T-cell (primary cell): ENCODE data around the gene TMEM44. TPM values are rescaled to one million over a fixed set of nuclear protein-coding genes. Genes with fewer than 3 reads are reported as not detected.

ENCODE experiments used
- ATAC-seq, 4 experiments: fragments of 200-7000 bp in 3 of 4; fragments of 150-1000 bp in 1 of 4; cut with Tn5 transposase; replicated peaks in 1 of 4; 1 replicate in 3 of 4; 2 replicates in 1 of 4; pipeline ENCODE4 v1.10.0; 2021; ENCODE audit warnings: moderate library complexity in 3 of 4, mild to moderate bottlenecking in 2 of 4, moderate number of reproducible peaks in 1 of 4
- CTCF ChIA-PET, 2 donors: fragments of 300-600 bp; sonication (Branson Sonifier 250); formaldehyde crosslinking; loops; one replicate each; lab custom pipeline; 2022; ENCODE audit warnings: antibody characterized with exemption in 2 of 2; lab: Charles Lee
- POLR2A ChIA-PET, 2 donors: fragments of 300-600 bp; sonication (Branson Sonifier 250); formaldehyde crosslinking; loops; one replicate each; lab custom pipeline; 2022; ENCODE audit warnings: antibody characterized with exemption in 2 of 2; lab: Charles Lee
- DNase-seq, 35 experiments: peaks; one replicate each; pipeline versions ENCODE4 v3.0.0 to v3.0.0-alpha.2; 2013 to 2023
- H3K27ac ChIP-seq: one replicate; pipeline ENCODE4 v1.5.1; 2013; ENCODE audit warnings: low read length
- H3K27me3 ChIP-seq, 2 experiments: replicated peaks in 1 of 2; 1 replicate in 1 of 2; 2 replicates in 1 of 2; pipeline versions ENCODE4 v1.6.1 to v1.7.0; 2013; ENCODE audit warnings: low read length in 1 of 2, mixed read lengths in 1 of 2; ENCODE audit not compliant: control insufficient read depth in 2 of 2, insufficient read depth in 2 of 2; ENCODE audit errors: extremely low read depth in 1 of 2
- H3K36me3 ChIP-seq, 2 donors: 1 replicate in 1 of 2; 2 replicates in 1 of 2; pipeline versions ENCODE4 v1.6.1 to v1.7.0; 2013; ENCODE audit warnings: low read length in 1 of 2; ENCODE audit not compliant: control insufficient read depth in 2 of 2, insufficient read depth in 1 of 2; ENCODE audit errors: extremely low read depth in 1 of 2
- H3K4me1 ChIP-seq, 2 experiments: 1 replicate in 1 of 2; 2 replicates in 1 of 2; pipeline versions ENCODE4 v1.6.1 to v1.7.0; 2013; ENCODE audit warnings: low read length in 2 of 2, mixed read lengths in 1 of 2; ENCODE audit not compliant: insufficient read depth in 2 of 2, control insufficient read depth in 1 of 2; ENCODE audit errors: extremely low read depth in 1 of 2
- H3K4me3 ChIP-seq, 2 donors: 1 replicate in 1 of 2; 2 replicates in 1 of 2; pipeline versions ENCODE4 v1.5.1 to v1.7.0; 2013; ENCODE audit warnings: mild to moderate bottlenecking in 2 of 2, low read length in 1 of 2, moderate library complexity in 1 of 2; ENCODE audit not compliant: control insufficient read depth in 1 of 2; ENCODE audit errors: extremely low read depth in 1 of 2
- H3K9me3 ChIP-seq: 2 replicates; pipeline ENCODE4 v1.7.0; 2013
- H3K27ac Mint-ChIP-seq, 2 donors: one replicate each; pipeline ENCODE4 v1.8.0; 2020 to 2021; ENCODE audit warnings: mild to moderate bottlenecking in 2 of 2, mixed read lengths in 2 of 2
- H3K27me3 Mint-ChIP-seq, 2 donors: one replicate each; pipeline ENCODE4 v1.8.0; 2021 to 2022; ENCODE audit warnings: mixed read lengths in 2 of 2
- H3K36me3 Mint-ChIP-seq: one replicate; pipeline ENCODE4 v1.8.0; 2021; ENCODE audit warnings: mixed read lengths
- H3K4me1 Mint-ChIP-seq, 3 donors: one replicate each; pipeline ENCODE4 v1.8.0; 2020 to 2022; ENCODE audit warnings: mixed read lengths in 3 of 3, mild to moderate bottlenecking in 1 of 3
- H3K4me3 Mint-ChIP-seq, 3 donors: one replicate each; pipeline ENCODE4 v1.8.0; 2020 to 2022; ENCODE audit warnings: mild to moderate bottlenecking in 3 of 3, mixed read lengths in 3 of 3, moderate library complexity in 3 of 3
- H3K9me3 Mint-ChIP-seq, 3 donors: one replicate each; pipeline ENCODE4 v1.8.0; 2020 to 2022; ENCODE audit warnings: mixed read lengths in 3 of 3
- WGBS: methylation state at CpG from one replicate; pipeline ENCODE4 v1.1.5; 2013; ENCODE audit warnings: missing lambda C conversion rate; ENCODE audit not compliant: insufficient coverage; 5-methylcytosine and 5-hydroxymethylcytosine counted together
- total RNA-seq, 35 experiments: library from RNA in 6 of 35; stranded (reverse) in 6 of 35; fragments of 120-200 nt in 1 of 35; gene quantifications; one replicate each; pipeline versions ENCODE4 v1.2.1 to v1.2.4 and lab custom pipeline; 2013 to 2026

Gene TMEM44
- total RNA-seq, 5 donors from 2014 or later (not counting 1 experiment from before 2014, with no cell fraction given) = 1.6 to 3.3 (median 2.3) TPM

- no peak for ATAC-seq
- ChIA-PET POLR2A (no interaction called here), CTCF (no interaction called here)
- Histone ChIP-seq H3K4me3 (no peak overlapping the region), H3K4me1 (no peaks in the 10 kb centered on the region), H3K27ac (no peak overlapping the region), H3K27me3 (no peaks in the 10 kb centered on the region), H3K36me3 (no peaks in the 10 kb centered on the region), H3K9me3 (no peaks in the 10 kb centered on the region)
- DNase-seq = no peak
- Mint-ChIP-seq H3K27ac (no peak overlapping the region), H3K4me1 (no peaks in the 10 kb centered on the region), H3K27me3 (no peaks in the 10 kb centered on the region), H3K36me3 (peaks cover 3% of the 10 kb centered on the region), H3K9me3 (no peaks in the 10 kb centered on the region), H3K4me3 (no peak overlapping the region)
- 100% methylated on average over 2 of the region's 8 CpGs for WGBS
These were observed 21.0 kb downstream of the TMEM44 start for GRCh38 chr3:194612221-194612620.

GRCh38 chr3:194610689-194611088, 22.5 kb downstream of the TMEM44 start:
- no peaks in the 10 kb centered on the region for H3K36me3 ChIP-seq
- no peaks in the 10 kb centered on the region for H3K9me3 ChIP-seq
- ChIA-PET POLR2A (no interaction called here), CTCF (no interaction called here)
- Mint-ChIP-seq H3K9me3 (no peaks in the 10 kb centered on the region), H3K4me1 (no peaks in the 10 kb centered on the region), H3K27ac (no peak overlapping the region), H3K4me3 (no peak overlapping the region), H3K27me3 (no peaks in the 10 kb centered on the region), H3K36me3 (peaks cover 3% of the 10 kb centered on the region)
- no peaks in the 10 kb centered on the region for H3K27me3 ChIP-seq
- 80% methylated on average over 1 of the region's 3 CpGs for WGBS
- no peak for ATAC-seq
- H3K4me1 ChIP-seq = no peaks in the 10 kb centered on the region
- H3K27ac ChIP-seq = no peak overlapping the region
- no peak for DNase-seq
- no peak overlapping the region for H3K4me3 ChIP-seq

GRCh38 chr3:194609601-194610000, 23.6 kb downstream of the TMEM44 start:
- 93% methylated on average over 13 of the region's 13 CpGs for WGBS
- no peak overlapping the region for H3K27ac Mint-ChIP-seq
- no peak for DNase-seq
- ChIA-PET CTCF (no interaction called here), POLR2A (no interaction called here)
- no peaks in the 10 kb centered on the region for H3K36me3 ChIP-seq
- H3K4me3 ChIP-seq = no peak overlapping the region
- no peak overlapping the region for H3K4me3 Mint-ChIP-seq
- no peak for ATAC-seq
- H3K4me1 ChIP-seq = no peaks in the 10 kb centered on the region
- H3K4me1 Mint-ChIP-seq = no peaks in the 10 kb centered on the region
- no peak overlapping the region for H3K27ac ChIP-seq
- no peaks in the 10 kb centered on the region for H3K27me3 Mint-ChIP-seq
- no peaks in the 10 kb centered on the region for H3K36me3 Mint-ChIP-seq
- H3K9me3 ChIP-seq = no peaks in the 10 kb centered on the region
- no peaks in the 10 kb centered on the region for H3K27me3 ChIP-seq
- no peaks in the 10 kb centered on the region for H3K9me3 Mint-ChIP-seq

GRCh38 chr3:194608981-194609380, 24.2 kb downstream of the TMEM44 start:
- H3K27me3 ChIP-seq = no peaks in the 10 kb centered on the region
- no peak overlapping the region for H3K4me3 Mint-ChIP-seq
- no peaks in the 10 kb centered on the region for H3K36me3 ChIP-seq
- ATAC-seq = no peak
- ChIA-PET CTCF (interaction anchor here in 1 of 2 donors (0.6 kb wide), 1 partner anchor 193 kb away, joined by 3 read pairs; no protein-coding TSS in a partner anchor), POLR2A (no interaction called here)
- no peaks in the 10 kb centered on the region for H3K36me3 Mint-ChIP-seq
- no peak for DNase-seq
- no peak overlapping the region for H3K27ac Mint-ChIP-seq
- H3K9me3 Mint-ChIP-seq = no peaks in the 10 kb centered on the region
- WGBS = 90% methylated on average over 5 of the region's 9 CpGs
- H3K4me3 ChIP-seq = no peak overlapping the region
- H3K27ac ChIP-seq = no peak overlapping the region
- no peaks in the 10 kb centered on the region for H3K27me3 Mint-ChIP-seq
- no peaks in the 10 kb centered on the region for H3K4me1 Mint-ChIP-seq
- H3K9me3 ChIP-seq = no peaks in the 10 kb centered on the region
- no peaks in the 10 kb centered on the region for H3K4me1 ChIP-seq

- Mint-ChIP-seq H3K27ac (no peak overlapping the region), H3K4me3 (no peak overlapping the region), H3K9me3 (no peaks in the 10 kb centered on the region), H3K36me3 (no peaks in the 10 kb centered on the region), H3K4me1 (no peaks in the 10 kb centered on the region), H3K27me3 (no peaks in the 10 kb centered on the region)
- H3K4me3 ChIP-seq = no peak overlapping the region
- H3K36me3 ChIP-seq = no peaks in the 10 kb centered on the region
- H3K4me1 ChIP-seq = no peaks in the 10 kb centered on the region
- no peak for DNase-seq
- no peaks in the 10 kb centered on the region for H3K9me3 ChIP-seq
- H3K27me3 ChIP-seq = no peaks in the 10 kb centered on the region
- CTCF ChIA-PET = interaction anchor here (0.6 to 0.7 kb wide), 2 partner anchors 25 to 284 kb away, joined by 3 to 5 read pairs; no protein-coding TSS in a partner anchor
- POLR2A ChIA-PET = no interaction called here
- H3K27ac ChIP-seq = no peak overlapping the region
- 94% methylated on average over 4 of the region's 10 CpGs for WGBS
- no peak for ATAC-seq
These were observed 25.4 kb downstream of the TMEM44 start for GRCh38 chr3:194607592-194608389.

GRCh38 chr3:194606941-194607340, 26.3 kb downstream of the TMEM44 start:
- H3K36me3 ChIP-seq = no peaks in the 10 kb centered on the region
- H3K27me3 ChIP-seq = no peaks in the 10 kb centered on the region
- H3K27ac Mint-ChIP-seq = no peak overlapping the region
- WGBS = 100% methylated on average over 1 of the region's 3 CpGs
- no peaks in the 10 kb centered on the region for H3K9me3 ChIP-seq
- no peak overlapping the region for H3K27ac ChIP-seq
- ATAC-seq = no peak
- no peak overlapping the region for H3K4me3 Mint-ChIP-seq
- CTCF ChIA-PET = interaction anchor here in 1 of 2 donors (0.7 kb wide), 1 partner anchor 26 kb away, joined by 3 read pairs; no protein-coding TSS in a partner anchor
- H3K4me1 ChIP-seq = no peaks in the 10 kb centered on the region
- H3K4me3 ChIP-seq = no peak overlapping the region
- POLR2A ChIA-PET = no interaction called here
- H3K36me3 Mint-ChIP-seq = no peaks in the 10 kb centered on the region
- H3K9me3 Mint-ChIP-seq = no peaks in the 10 kb centered on the region
- no peak for DNase-seq
- H3K4me1 Mint-ChIP-seq = no peaks in the 10 kb centered on the region
- no peaks in the 10 kb centered on the region for H3K27me3 Mint-ChIP-seq
